ENCODE results near the gene ANO10. TPM values are rescaled to one million over a fixed set of nuclear protein-coding genes. Genes with fewer than 3 reads are reported as not detected.
"Not testable (repeated sequence)": the region's sequence is repeated elsewhere in the genome, so short reads cannot be mapped to it uniquely, and the experiment has no call there.

ANO10 gene
- total and polyA plus RNA-seq, 8 donors, result 3.6 to 202 (median 12.5) TPM

DNA sequence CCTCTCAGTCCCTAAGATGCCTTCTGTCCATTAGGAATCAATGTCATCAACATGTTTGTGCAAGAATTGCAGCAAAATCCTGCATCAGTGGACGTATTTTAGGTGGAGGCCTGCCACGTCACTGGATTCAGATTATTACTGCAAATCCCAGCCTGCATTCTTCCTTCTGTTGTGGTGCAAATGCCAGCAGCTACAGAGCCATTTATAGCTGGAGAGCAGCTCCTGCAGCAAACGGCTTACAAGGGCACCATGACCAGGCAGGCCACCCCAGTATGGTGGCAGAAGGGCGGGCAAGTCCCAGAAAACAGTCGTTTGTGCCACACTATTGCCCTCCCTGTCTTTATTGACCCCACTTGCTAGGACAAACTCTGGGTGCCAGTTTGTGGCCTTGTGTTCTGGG is 260.7 kb downstream of the ANO10 start:
- WGBS, 5 donors, result 75 to 90% (median 86%) methylated on average over 5 of the region's 5 CpGs
- Histone ChIP-seq H3K9me3 (peaks cover 0 to 12% (median 3%) of the 10 kb centered on the region in 4 donors), H3K36me3 (peaks cover 0 to 8% (median 8%) of the 10 kb centered on the region in 4 donors), H3K4me1 (peaks cover 4 to 7% (median 5%) of the 10 kb centered on the region in 4 donors), H3K4me3 (no peak overlapping the region), H3K27ac (no peak overlapping the region), H3K27me3 (no peaks in the 10 kb centered on the region)
- DNase-seq, result no peak
- intact Hi-C loops (cut with DNase I; ENCODE audit: low total_unique reads), result no loop called here
- TF ChIP-seq, protein P1, sequence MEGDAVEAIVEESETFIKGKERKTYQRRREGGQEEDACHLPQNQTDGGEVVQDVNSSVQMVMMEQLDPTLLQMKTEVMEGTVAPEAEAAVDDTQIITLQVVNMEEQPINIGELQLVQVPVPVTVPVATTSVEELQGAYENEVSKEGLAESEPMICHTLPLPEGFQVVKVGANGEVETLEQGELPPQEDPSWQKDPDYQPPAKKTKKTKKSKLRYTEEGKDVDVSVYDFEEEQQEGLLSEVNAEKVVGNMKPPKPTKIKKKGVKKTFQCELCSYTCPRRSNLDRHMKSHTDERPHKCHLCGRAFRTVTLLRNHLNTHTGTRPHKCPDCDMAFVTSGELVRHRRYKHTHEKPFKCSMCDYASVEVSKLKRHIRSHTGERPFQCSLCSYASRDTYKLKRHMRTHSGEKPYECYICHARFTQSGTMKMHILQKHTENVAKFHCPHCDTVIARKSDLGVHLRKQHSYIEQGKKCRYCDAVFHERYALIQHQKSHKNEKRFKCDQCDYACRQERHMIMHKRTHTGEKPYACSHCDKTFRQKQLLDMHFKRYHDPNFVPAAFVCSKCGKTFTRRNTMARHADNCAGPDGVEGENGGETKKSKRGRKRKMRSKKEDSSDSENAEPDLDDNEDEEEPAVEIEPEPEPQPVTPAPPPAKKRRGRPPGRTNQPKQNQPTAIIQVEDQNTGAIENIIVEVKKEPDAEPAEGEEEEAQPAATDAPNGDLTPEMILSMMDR (IDR thresholded peaks at IDR 0.05), result no peak
- no peak for TF ChIP-seq POLR2AphosphoS5 (IDR thresholded peaks at IDR 0.05)
- no peak for TF ChIP-seq EP300 (IDR thresholded peaks at IDR 0.05)
- no peak for TF ChIP-seq POLR2A (IDR thresholded peaks at IDR 0.05)

DNA sequence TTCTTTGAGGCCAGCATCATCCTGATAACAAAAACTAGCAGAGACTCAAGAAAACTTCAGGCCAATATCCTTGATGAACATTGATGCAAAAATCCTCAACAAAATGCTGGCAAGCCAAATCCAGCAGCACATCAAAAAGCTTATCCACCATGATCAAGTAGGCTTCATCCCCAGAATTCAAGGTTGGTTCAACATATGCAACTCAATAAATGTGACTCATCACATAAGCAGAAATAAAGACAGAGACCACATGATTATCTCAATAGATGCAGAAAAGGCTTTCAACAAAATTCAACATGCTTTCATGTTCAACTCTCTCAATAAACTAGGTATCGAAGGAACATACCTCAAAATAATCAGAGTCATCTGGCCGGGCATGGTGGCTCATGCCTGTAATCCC is 265.8 kb downstream of the ANO10 start:
- Histone ChIP-seq H3K36me3 (peaks cover 3 to 18% (median 5%) of the 10 kb centered on the region in 4 donors), H3K9me3 (peaks cover 7 to 58% (median 39%) of the 10 kb centered on the region in 4 donors)
- intact Hi-C loops (cut with DNase I; ENCODE audit: low total_unique reads); H3K27me3 ChIP-seq; DNase-seq; H3K4me1 ChIP-seq; H3K4me3 ChIP-seq; H3K27ac ChIP-seq: not testable (repeated sequence)
- 97 to 100% (median 98%) methylated on average over 2 of the region's 2 CpGs for WGBS, 5 donors

GRCh38 chr3:43353923-43354670 is 267.7 kb downstream of the ANO10 start:
- Histone ChIP-seq H3K4me1 (no peaks in the 10 kb centered on the region), H3K36me3 (peaks cover 11 to 37% (median 25%) of the 10 kb centered on the region in 4 donors), H3K27ac (no peak overlapping the region), H3K4me3 (no peak overlapping the region), H3K9me3 (peaks cover 7 to 58% (median 39%) of the 10 kb centered on the region in 4 donors), H3K27me3 (no peaks in the 10 kb centered on the region)
- WGBS, 5 donors, result 83 to 90% (median 88%) methylated on average over 4 of the region's 4 CpGs
- DNase-seq, result no peak
- TF ChIP-seq EP300 (IDR thresholded peaks at IDR 0.05) (no peak), POLR2AphosphoS5 (IDR thresholded peaks at IDR 0.05) (no peak), POLR2A (IDR thresholded peaks at IDR 0.05) (no peak)
- TF ChIP-seq, protein P1 (IDR thresholded peaks at IDR 0.05), result no peak
- intact Hi-C loops (cut with DNase I; ENCODE audit: low total_unique reads), result no loop called here

- intact Hi-C loops (cut with DNase I; ENCODE audit: low total_unique reads), result no loop called here
- DNase-seq, result no peak
- Histone ChIP-seq H3K4me1 (no peaks in the 10 kb centered on the region), H3K27ac (no peak overlapping the region), H3K27me3 (no peaks in the 10 kb centered on the region), H3K36me3 (peaks cover 17 to 44% (median 32%) of the 10 kb centered on the region in 4 donors), H3K4me3 (no peak overlapping the region), H3K9me3 (peaks cover 7 to 58% (median 39%) of the 10 kb centered on the region in 4 donors)
- TF ChIP-seq, protein P1 (IDR thresholded peaks at IDR 0.05), result no peak
- TF ChIP-seq POLR2A (IDR thresholded peaks at IDR 0.05) (no peak), EP300 (IDR thresholded peaks at IDR 0.05) (no peak), POLR2AphosphoS5 (IDR thresholded peaks at IDR 0.05) (no peak)
- 95 to 100% (median 98%) methylated on average over 1 of the region's 1 CpG for WGBS, 5 donors
Measured at GRCh38 chr3:43353393-43353792, 268.4 kb downstream of the ANO10 start.

DNA sequence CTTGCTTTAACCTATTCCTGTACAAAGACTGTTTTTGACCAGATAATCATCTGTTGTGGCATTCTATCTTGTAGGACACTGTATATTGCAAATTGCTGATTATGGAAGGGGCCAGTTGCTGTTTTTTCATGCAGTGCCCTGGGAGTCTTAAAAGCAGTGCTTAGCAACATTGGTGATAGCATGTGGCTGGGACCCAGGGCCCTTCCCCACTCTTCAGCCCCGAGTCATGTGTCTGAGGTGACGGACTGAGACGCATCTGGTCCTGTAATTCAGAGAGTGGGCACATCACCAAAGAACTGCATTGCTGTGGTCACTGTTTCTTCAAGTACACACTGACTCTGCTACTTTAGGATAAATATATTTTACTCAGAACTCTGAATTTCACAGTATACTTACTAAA is 272.1 kb downstream of the ANO10 start:
- 84 to 94% (median 90%) methylated on average over 3 of the region's 3 CpGs for WGBS, 5 donors
- TF ChIP-seq POLR2A (IDR thresholded peaks at IDR 0.05) (no peak), EP300 (IDR thresholded peaks at IDR 0.05) (no peak), POLR2AphosphoS5 (IDR thresholded peaks at IDR 0.05) (no peak)
- TF ChIP-seq, protein P1 (IDR thresholded peaks at IDR 0.05), result no peak
- H3K4me1 ChIP-seq, result peaks cover 0 to 3% (median 0%) of the 10 kb centered on the region in 4 donors
- DNase-seq, result no peak
- intact Hi-C loops (cut with DNase I; ENCODE audit: low total_unique reads), result no loop called here
- H3K4me3 ChIP-seq, result no peak overlapping the region
- peaks cover 7 to 35% (median 29%) of the 10 kb centered on the region in 4 donors for H3K9me3 ChIP-seq
- peaks cover 37 to 80% (median 68%) of the 10 kb centered on the region in 4 donors for H3K36me3 ChIP-seq
- H3K27ac ChIP-seq, result no peak overlapping the region
- H3K27me3 ChIP-seq, result no peaks in the 10 kb centered on the region

Data from stomach (tissue), 9 donors.